HepG2 (cell line): ENCODE measurements around the gene SMURF2. TPM values are rescaled to one million over a fixed set of nuclear protein-coding genes. Genes with fewer than 3 reads are reported as not detected.
A peak's percentile ranks its signal among the peaks of the same experiment; 100 is the strongest.

Source experiments
- ATAC-seq: fragments of 200-7000 bp; cut with Tn5 transposase; 3 replicates; pipeline ENCODE4 v1.9.1; 2020; ENCODE audit warnings: mild to moderate bottlenecking, moderate library complexity
- BruUV-seq: library from RNA; stranded (reverse); fragments of 400-500 nt; replicated peaks from 2 replicates; lab custom pipeline; 2021; lab: Mats Ljungman, UMichigan
- CTCF ChIA-PET: fragments of 300-600 bp; formaldehyde crosslinking; extraction: SDS; loops from one replicate; lab custom pipeline; 2021; ENCODE audit warnings: low total read pairs, inconsistent platforms, low intra/inter-chr PET ratio; lab: Yijun Ruan, JAX
- POLR2A ChIA-PET: fragments of 350-600 bp; sonication (Branson Sonifier 250); formaldehyde crosslinking; loops from one replicate; lab custom pipeline; 2020; ENCODE audit warnings: antibody characterized with exemption, inconsistent platforms; lab: Yijun Ruan, JAX
- DNase-seq: peaks from one replicate; pipeline ENCODE4 v3.0.0-alpha.2; 2015; ENCODE audit warnings: low spot score
- FAIRE-seq: peaks from 3 replicates; lab custom pipeline; 2011; peaks lifted over from hg19 to GRCh38; lab: Jason Lieb, UNC
- H2AFZ ChIP-seq: one replicate; pipeline ENCODE4 v1.6.1; 2011; ENCODE audit warnings: low read length, inconsistent platforms
- H3K27ac ChIP-seq: fragments of 300-600 bp; 3 replicates; pipeline ENCODE4 v1.8.0; 2011; ENCODE audit warnings: mixed run types, mild to moderate bottlenecking, mixed read lengths, low read length, inconsistent platforms; ENCODE audit not compliant: insufficient read depth; ENCODE audit errors: extremely low read length
- H3K27me3 ChIP-seq, 2 experiments: fragments of 200-600 bp in 1 of 2; 2 replicates in 1 of 2; 3 replicates in 1 of 2; pipeline versions ENCODE4 v1.6.0 to v1.8.0; 2011; ENCODE audit warnings: low read length in 2 of 2, mild to moderate bottlenecking in 2 of 2, moderate library complexity in 2 of 2, inconsistent platforms in 1 of 2; ENCODE audit not compliant: insufficient read depth in 2 of 2, control insufficient read depth in 1 of 2
- H3K36me3 ChIP-seq, 2 experiments: fragments of 200-600 bp in 1 of 2; replicated peaks in 1 of 2; 2 replicates in 1 of 2; 3 replicates in 1 of 2; pipeline versions ENCODE4 v1.5.1 to v1.8.0; 2011; ENCODE audit warnings: low read length in 2 of 2, inconsistent platforms in 1 of 2; ENCODE audit not compliant: insufficient read depth in 2 of 2, control insufficient read depth in 1 of 2
- H3K4me1 ChIP-seq: 2 replicates; pipeline ENCODE4 v1.5.1; 2012; ENCODE audit warnings: low read length, inconsistent platforms; ENCODE audit not compliant: insufficient read depth
- H3K4me2 ChIP-seq: 2 replicates; pipeline ENCODE4 v1.6.0; 2011; ENCODE audit warnings: low read depth, low read length, inconsistent platforms
- H3K4me3 ChIP-seq, 3 experiments: fragments of 200-600 bp in 1 of 3; sonication (generic), shearing (Covaris generic) in 1 of 3; replicated peaks in 1 of 3; 2 replicates each; pipeline ENCODE4 v1.5.1; 2011 to 2016; ENCODE audit warnings: low read length in 3 of 3, inconsistent platforms in 2 of 3, low read depth in 2 of 3, mild to moderate bottlenecking in 2 of 3, control low read depth in 1 of 3, mixed read lengths in 1 of 3; ENCODE audit not compliant: insufficient read depth in 1 of 3
- H3K79me2 ChIP-seq: one replicate; pipeline ENCODE4 v1.6.1; 2011; ENCODE audit warnings: low read length, inconsistent platforms; ENCODE audit not compliant: insufficient read depth
- H3K9ac ChIP-seq: 2 replicates; pipeline ENCODE4 v1.6.0; 2011; ENCODE audit warnings: mild to moderate bottlenecking, low read depth, low read length, inconsistent platforms; ENCODE audit not compliant: insufficient read depth
- H3K9me3 ChIP-seq: 2 replicates; pipeline ENCODE4 v1.5.1; 2012; ENCODE audit warnings: mild to moderate bottlenecking, low read length
- H4K20me1 ChIP-seq: 2 replicates; pipeline ENCODE4 v1.6.0; 2011; ENCODE audit warnings: inconsistent platforms, mild to moderate bottlenecking, low read length, moderate library complexity; ENCODE audit not compliant: insufficient read depth
- ATF4 ChIP-seq, 2 experiments: fragments of 450-650 bp in 1 of 2; sonication (generic) in 1 of 2; formaldehyde crosslinking; IDR thresholded peaks; 2 replicates each; pipeline versions ENCODE4 v1.5.0 to v1.8.0; 2020 to 2022; ENCODE audit warnings: mild to moderate bottlenecking in 1 of 2, missing genetic modification reagents in 1 of 2
- FOXM1 ChIP-seq: sonication (generic); formaldehyde crosslinking; IDR thresholded peaks from 2 replicates; pipeline ENCODE4 v1.5.0; 2020; ENCODE audit warnings: missing genetic modification reagents
- HBP1 ChIP-seq: IDR thresholded peaks from 2 replicates; pipeline ENCODE4 v1.6.1; 2016; ENCODE audit warnings: low read depth, control low read depth
- MAFK ChIP-seq, 2 experiments: IDR thresholded peaks in 1 of 2; conservative IDR thresholded peaks in 1 of 2; 2 replicates each; pipeline ENCODE4 v1.6.1; 2011; ENCODE audit warnings: improper control_type of control experiment in 2 of 2, low read length in 2 of 2
- NBN ChIP-seq: fragments of 450-650 bp; conservative IDR thresholded peaks from 2 replicates; pipeline ENCODE4 v1.6.1; 2017
- PLRG1 ChIP-seq: fragments of 450-650 bp; conservative IDR thresholded peaks from 2 replicates; pipeline ENCODE4 v1.6.1; 2016
- RARA ChIP-seq: IDR thresholded peaks from 2 replicates; pipeline ENCODE4 v1.6.1; 2016; ENCODE audit warnings: missing genetic modification reagents, missing compliant biosample characterization
- RBM22 ChIP-seq: fragments of 200-400 bp; formaldehyde crosslinking; optimal IDR thresholded peaks from 2 replicates; pipeline ENCODE3; 2017; ENCODE audit warnings: mild to moderate bottlenecking, low read length, moderate library complexity
- SKI ChIP-seq: fragments of 450-650 bp; IDR thresholded peaks from one replicate; pipeline ENCODE4 v1.6.1; 2018; ENCODE audit warnings: mild to moderate bottlenecking; ENCODE audit not compliant: partially characterized antibody
- SMAD1 ChIP-seq: sonication (generic); formaldehyde crosslinking; IDR thresholded peaks from 2 replicates; pipeline ENCODE4 v1.4.0; 2020; ENCODE audit warnings: missing genetic modification reagents, low read depth, mild to moderate bottlenecking, borderline replicate concordance
- ZNF362 ChIP-seq: sonication (generic); formaldehyde crosslinking; IDR thresholded peaks from 2 replicates; pipeline ENCODE4 v1.4.0; 2020; ENCODE audit warnings: missing genetic modification reagents, mild to moderate bottlenecking, borderline replicate concordance
- ZNF451 ChIP-seq: sonication (generic); formaldehyde crosslinking; IDR thresholded peaks from 2 replicates; pipeline ENCODE4 v1.5.0; 2020; ENCODE audit warnings: mild to moderate bottlenecking, missing genetic modification reagents
- ZNF7 ChIP-seq: IDR thresholded peaks from 2 replicates; pipeline ENCODE4 v1.6.1; 2016; ENCODE audit warnings: missing biosample characterization, missing genetic modification reagents
- WGBS: methylation state at CpG from one replicate; pipeline ENCODE4 v1.1.6; 2017; ENCODE audit warnings: low lambda C conversion rate; 5-methylcytosine and 5-hydroxymethylcytosine counted together
- in situ Hi-C: cut with HindIII; loops from 2 replicates; pipeline ENCODE4 v1.10.0; 2017; ENCODE audit warnings: low pct_unique_long_range_greater_than_20kb; ENCODE audit not compliant: extremely low pct_ligation_motif_present
- intact Hi-C: fragments of 100-400 bp; cut with micrococcal nuclease; formaldehyde crosslinking; loops from one replicate; pipeline ENCODE4 v1.10.0; 2022; ENCODE audit not compliant: unreplicated experiment
- polyA plus RNA-seq, 8 experiments: library from polyadenylated mRNA; depleted of rRNA in 3 of 8; stranded (reverse) in 7 of 8; unstranded in 1 of 8; fragments of >200 nt; fragmentation: Illumina TruSeq in 4 of 8; extraction: Trizol in 4 of 8; gene quantifications; 2 replicates each; pipeline versions ENCODE4 v1.2.1 to v1.2.3, GENCODE V29; 2011 to 2016; ENCODE audit warnings: low read depth in 4 of 8, missing spikeins in 1 of 8, mixed read lengths in 1 of 8; ENCODE audit not compliant: insufficient read depth in 1 of 8
- total RNA-seq, 5 experiments: library from RNA; depleted of rRNA; stranded (reverse); fragments of >200 nt; fragmentation: Illumina TruSeq; extraction: Trizol; gene quantifications; 2 replicates each; pipeline ENCODE4 v1.2.3, GENCODE V29; 2016; ENCODE audit warnings: low read depth in 1 of 5
- TF ChIP-seq, protein P1 (sequence below): IDR thresholded peaks from 2 replicates; pipeline ENCODE4 v1.4.0; 2020; ENCODE audit warnings: mild to moderate bottlenecking, missing genetic modification reagents
- TF ChIP-seq, protein P2 (sequence below): sonication (generic); formaldehyde crosslinking; IDR thresholded peaks from 2 replicates; pipeline ENCODE4 v1.4.0; 2020; ENCODE audit warnings: missing genetic modification reagents

The SMURF2 gene
- total and polyA plus RNA-seq, 2 of the 13 experiments (the other 11 are each of a cell fraction or from before 2014, with no cell fraction given), result 14.9 to 24.3 TPM

- FAIRE-seq (no peak), DNase-seq (peak; percentile 81), ATAC-seq (peak; percentile 82)
- Histone ChIP-seq H3K27ac (no peak overlapping the region), H3K36me3 (no peaks in the 10 kb centered on the region), H3K4me1 (peaks cover 11% of the 10 kb centered on the region), H3K4me3 (no peak overlapping the region), H2AFZ (no peak overlapping the region), H3K27me3 (no peaks in the 10 kb centered on the region), H4K20me1 (no peaks in the 10 kb centered on the region), H3K9ac (no peak overlapping the region), H3K9me3 (no peaks in the 10 kb centered on the region), H3K79me2 (no peaks in the 10 kb centered on the region), H3K4me2 (peak overlapping the region; percentile 36; the same call in 1 of the 2 replicates)
- CTCF ChIA-PET, result no interaction called here
- 5% methylated on average over 10 of the region's 10 CpGs for WGBS
- in situ Hi-C loops, result no loop called here
- POLR2A ChIA-PET, result interaction anchor here (0.7 kb wide), 1 partner anchor 18 kb away, joined by 4 read pairs; no protein-coding TSS in a partner anchor
- BruUV-seq, result no TSS peak
- intact Hi-C loops, result no loop called here
- TF ChIP-seq ZNF451 (no peak), ATF4 (CRISPR knock-in tag; IDR thresholded peaks at IDR 0.05) (no peak), HBP1 (CRISPR knock-in tag) (no peak), NBN (no peak), SMAD1 (CRISPR knock-in tag) (no peak), RBM22 (no peak), FOXM1 (CRISPR knock-in tag) (no peak), RARA (CRISPR knock-in tag) (peak; percentile 59), MAFK (conservative IDR thresholded peaks at IDR 0.05 in 1 of 2, IDR thresholded peaks at IDR 0.05 in 1 of 2; ENCODE audit: low read length in 2 of 2) (0 out of 4 replicates have a peak, but pooled peaks of 1 of the 2 experiments have one; percentile 18), ZNF7 (CRISPR knock-in tag) (no peak), PLRG1 (no peak), ZNF362 (no peak), SKI (peak; percentile 63)
- TF ChIP-seq, protein P1, sequence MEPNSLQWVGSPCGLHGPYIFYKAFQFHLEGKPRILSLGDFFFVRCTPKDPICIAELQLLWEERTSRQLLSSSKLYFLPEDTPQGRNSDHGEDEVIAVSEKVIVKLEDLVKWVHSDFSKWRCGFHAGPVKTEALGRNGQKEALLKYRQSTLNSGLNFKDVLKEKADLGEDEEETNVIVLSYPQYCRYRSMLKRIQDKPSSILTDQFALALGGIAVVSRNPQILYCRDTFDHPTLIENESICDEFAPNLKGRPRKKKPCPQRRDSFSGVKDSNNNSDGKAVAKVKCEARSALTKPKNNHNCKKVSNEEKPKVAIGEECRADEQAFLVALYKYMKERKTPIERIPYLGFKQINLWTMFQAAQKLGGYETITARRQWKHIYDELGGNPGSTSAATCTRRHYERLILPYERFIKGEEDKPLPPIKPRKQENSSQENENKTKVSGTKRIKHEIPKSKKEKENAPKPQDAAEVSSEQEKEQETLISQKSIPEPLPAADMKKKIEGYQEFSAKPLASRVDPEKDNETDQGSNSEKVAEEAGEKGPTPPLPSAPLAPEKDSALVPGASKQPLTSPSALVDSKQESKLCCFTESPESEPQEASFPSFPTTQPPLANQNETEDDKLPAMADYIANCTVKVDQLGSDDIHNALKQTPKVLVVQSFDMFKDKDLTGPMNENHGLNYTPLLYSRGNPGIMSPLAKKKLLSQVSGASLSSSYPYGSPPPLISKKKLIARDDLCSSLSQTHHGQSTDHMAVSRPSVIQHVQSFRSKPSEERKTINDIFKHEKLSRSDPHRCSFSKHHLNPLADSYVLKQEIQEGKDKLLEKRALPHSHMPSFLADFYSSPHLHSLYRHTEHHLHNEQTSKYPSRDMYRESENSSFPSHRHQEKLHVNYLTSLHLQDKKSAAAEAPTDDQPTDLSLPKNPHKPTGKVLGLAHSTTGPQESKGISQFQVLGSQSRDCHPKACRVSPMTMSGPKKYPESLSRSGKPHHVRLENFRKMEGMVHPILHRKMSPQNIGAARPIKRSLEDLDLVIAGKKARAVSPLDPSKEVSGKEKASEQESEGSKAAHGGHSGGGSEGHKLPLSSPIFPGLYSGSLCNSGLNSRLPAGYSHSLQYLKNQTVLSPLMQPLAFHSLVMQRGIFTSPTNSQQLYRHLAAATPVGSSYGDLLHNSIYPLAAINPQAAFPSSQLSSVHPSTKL, result peak; percentile 64; the same call in 1 of the 2 replicates
- TF ChIP-seq, protein P2, sequence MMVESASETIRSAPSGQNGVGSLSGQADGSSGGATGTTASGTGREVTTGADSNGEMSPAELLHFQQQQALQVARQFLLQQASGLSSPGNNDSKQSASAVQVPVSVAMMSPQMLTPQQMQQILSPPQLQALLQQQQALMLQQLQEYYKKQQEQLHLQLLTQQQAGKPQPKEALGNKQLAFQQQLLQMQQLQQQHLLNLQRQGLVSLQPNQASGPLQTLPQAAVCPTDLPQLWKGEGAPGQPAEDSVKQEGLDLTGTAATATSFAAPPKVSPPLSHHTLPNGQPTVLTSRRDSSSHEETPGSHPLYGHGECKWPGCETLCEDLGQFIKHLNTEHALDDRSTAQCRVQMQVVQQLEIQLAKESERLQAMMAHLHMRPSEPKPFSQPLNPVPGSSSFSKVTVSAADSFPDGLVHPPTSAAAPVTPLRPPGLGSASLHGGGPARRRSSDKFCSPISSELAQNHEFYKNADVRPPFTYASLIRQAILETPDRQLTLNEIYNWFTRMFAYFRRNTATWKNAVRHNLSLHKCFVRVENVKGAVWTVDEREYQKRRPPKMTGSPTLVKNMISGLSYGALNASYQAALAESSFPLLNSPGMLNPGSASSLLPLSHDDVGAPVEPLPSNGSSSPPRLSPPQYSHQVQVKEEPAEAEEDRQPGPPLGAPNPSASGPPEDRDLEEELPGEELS (CRISPR knock-in tag), result 0 out of 2 replicates have a peak, but pooled peaks have one; percentile 13
These were observed 17.7 kb upstream of the SMURF2 start for GRCh38 chr17:64679710-64680216.
